Ammon's horn (tissue), 1 donor: ENCODE results near the gene COL5A1.

ENCODE experiments used
- DNase-seq: peaks from one replicate; pipeline ENCODE4 v3.0.0-alpha.2; 2016; ENCODE audit warnings: low spot score

Gene COL5A1

DNA sequence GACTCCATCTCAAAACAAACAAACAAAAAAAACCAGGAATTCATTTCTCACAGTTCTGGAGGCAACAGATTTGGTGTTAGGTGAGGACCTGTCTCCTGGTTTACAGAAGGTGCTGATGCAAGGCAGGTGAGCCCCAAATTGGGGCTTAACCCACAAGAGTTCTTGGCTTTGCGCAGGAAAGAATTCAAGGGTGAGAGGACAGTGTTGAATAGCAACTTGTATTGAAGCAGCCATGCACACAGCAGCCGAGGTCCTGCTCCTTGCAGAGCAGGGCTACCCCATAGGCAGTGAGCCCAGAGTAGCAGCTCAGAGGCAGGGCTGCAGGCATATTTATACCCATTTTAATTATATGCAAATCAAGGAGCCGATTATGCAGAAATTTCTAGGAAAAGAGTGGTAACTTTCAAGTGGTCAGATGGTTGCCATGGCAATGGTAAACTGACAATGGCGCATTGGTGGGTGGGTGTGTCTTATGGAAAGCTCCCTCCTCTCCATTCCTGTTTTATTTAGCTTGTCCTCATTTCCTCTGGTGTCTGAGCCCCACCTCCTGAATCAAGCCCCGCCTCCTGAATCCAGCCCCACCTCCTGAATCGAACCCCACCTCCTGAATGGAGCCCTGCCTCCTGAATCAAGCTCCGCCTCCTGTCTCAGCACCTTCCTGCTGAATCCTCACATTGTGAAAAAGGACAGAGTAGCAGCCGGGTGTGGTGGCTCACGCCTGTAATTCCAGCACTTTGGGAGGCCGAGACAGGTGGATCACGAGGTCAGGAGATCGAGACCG lies 34.5 kb upstream of the COL5A1 start:
- no peak for DNase-seq

DNA sequence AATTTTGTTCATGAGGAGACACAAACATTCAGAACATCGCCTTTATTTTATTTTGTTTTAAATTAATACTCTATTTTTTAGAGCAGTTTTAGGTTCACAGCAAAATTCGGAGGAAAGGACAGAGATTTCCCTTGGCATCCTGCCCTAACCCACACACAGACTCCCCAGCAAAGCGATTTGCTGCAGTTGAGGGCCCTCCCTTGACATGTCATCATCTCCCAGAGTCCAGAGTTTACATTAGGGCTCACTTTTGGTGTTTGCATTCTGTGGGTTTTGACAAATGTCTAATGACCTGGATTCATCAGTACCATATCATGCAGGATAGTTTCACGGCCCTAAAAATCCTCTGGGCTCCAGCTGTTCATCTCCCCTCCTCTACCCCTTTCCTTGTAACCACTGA lies 33.6 kb upstream of the COL5A1 start:
- no peak for DNase-seq

DNA sequence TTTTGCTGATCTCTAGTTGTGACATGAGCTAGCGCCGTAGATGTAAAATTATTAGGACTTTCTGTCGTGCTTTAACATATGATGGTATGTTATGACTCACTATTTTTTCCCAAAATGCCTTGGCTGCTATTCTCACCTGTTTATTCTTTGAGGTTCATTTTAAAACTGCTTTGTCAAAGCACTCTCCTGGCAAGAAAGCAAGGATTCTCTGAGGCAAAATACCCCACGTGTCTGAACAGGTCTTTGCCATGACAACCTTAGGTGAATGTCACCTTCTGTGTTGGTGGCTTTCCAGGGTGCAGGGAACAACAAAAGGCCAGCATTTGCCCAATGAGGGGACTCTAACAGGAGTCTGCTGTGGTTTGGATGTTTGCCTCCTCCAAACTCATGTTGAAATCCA lies 30.6 kb upstream of the COL5A1 start:
- DNase-seq: no peak

- DNase-seq: no peak
Observed at GRCh38 chr9:134612309-134612708, 29.3 kb upstream of the COL5A1 start.

DNA sequence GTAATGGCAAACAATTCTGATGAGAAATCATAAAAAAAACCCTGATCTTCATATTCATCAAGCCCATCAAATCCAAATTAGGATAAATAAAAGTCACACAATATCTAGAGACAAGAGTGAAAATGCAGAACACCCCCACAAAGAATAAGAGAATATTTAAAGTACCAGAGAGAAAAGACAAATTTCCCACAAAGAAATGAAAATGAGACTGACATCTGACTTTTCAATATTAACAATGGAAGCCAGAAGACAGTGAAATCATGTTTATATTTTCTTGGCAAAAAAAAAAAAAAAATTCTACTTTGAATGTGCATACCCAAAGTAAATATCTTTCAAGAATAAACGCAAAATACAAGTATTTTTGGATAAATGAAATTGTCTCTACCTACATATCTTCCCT lies 28.9 kb upstream of the COL5A1 start:
- no peak for DNase-seq

GRCh38 chr9:134614256-134614655 lies 27.3 kb upstream of the COL5A1 start:
- no peak for DNase-seq

DNA sequence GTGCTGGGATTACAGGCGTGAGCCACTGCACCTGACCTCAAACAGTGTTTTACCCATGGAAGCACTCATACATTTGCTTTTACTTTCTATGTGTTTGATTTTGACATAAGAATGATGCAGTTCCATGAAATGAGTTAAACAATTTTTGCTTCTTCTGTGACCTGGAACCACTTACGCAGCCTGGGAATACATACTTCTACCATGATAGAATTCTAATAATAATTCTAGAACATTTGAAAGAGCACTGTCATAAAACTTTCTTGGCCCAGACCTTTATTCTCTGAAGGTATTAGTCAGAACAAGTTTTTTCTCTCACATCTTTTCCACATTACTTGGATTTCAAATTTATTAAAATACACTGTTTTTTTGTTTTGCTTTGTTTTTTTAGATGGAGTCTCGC lies 25.3 kb upstream of the COL5A1 start:
- DNase-seq: no peak

GRCh38 chr9:134617246-134617645 lies 24.4 kb upstream of the COL5A1 start:
- DNase-seq: no peak

DNA sequence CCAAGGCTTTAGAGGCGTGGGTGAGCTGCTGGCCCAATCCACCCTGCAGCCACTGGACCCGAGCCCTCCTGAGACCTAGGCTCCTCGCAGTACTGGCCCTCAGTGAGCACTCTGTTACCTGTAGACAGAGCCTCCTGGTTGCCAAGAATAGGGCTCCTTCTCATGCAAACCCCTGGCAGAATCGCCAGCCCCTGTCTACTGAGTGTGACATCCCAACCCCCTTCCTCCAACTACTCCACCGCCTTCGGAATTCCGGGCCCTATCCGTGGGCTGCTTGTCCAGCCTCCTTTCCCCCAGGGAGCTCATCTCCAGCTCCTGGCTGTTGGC lies 23.8 kb upstream of the COL5A1 start:
- no peak for DNase-seq

- peak; percentile 43 for DNase-seq
Observed at GRCh38 chr9:134618163-134618832, 23.3 kb upstream of the COL5A1 start.

DNA sequence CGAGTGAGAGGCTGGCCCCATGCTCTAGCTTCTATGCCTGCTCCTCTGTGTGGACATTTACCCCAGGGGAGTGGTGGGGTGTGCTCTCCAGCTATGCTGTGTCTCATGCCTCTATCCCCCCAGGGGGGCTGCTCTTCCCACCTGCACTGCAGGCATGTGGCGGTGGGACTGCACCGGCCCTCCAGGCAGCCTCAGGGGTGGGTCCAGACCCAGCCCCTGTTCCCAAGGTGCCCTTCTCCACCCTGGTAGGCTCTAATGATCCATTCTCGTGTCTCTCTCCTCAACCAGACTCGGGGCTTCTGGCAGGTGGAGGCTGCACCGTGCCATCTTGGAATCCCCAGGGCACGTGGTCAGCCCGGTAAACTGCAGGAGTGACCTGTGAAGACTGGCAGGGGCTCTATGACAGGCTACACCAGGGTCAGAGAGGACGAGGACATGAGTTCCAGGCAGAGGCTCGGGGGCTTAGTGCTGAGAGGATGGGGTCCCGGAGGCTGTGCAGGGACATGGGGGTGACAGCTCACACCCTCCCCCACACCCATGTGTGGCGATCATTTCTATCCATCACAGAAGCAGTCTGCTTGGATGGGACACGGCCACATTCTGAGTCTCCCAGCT lies 22.7 kb upstream of the COL5A1 start:
- no peak for DNase-seq

DNA sequence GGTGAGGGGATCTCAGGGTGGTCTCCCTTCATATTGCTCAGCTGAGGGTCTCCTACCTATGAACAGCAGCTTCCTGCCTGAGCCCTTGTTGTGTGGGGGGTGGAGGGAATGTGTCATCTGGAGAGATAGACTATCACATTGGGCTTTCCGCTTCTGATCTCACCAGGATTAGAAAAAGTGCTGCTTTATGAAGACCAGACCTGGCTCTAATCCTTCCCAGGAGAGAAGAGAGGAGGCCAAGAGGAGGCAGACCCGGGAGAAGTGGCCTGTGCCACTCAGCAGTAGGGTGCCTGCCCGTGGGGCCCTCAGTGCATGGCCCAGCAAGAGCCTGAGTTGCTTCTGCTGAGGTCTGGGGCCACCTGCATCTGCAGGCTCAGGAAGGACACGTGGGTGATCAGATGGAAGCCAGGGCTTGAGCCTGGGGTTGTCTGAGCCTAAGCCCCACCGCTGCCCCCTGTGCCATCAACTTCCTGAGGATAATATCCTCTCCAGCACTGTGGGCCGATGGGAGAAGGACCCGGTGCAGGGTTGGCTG lies 22.1 kb upstream of the COL5A1 start:
- DNase-seq: no peak

DNA sequence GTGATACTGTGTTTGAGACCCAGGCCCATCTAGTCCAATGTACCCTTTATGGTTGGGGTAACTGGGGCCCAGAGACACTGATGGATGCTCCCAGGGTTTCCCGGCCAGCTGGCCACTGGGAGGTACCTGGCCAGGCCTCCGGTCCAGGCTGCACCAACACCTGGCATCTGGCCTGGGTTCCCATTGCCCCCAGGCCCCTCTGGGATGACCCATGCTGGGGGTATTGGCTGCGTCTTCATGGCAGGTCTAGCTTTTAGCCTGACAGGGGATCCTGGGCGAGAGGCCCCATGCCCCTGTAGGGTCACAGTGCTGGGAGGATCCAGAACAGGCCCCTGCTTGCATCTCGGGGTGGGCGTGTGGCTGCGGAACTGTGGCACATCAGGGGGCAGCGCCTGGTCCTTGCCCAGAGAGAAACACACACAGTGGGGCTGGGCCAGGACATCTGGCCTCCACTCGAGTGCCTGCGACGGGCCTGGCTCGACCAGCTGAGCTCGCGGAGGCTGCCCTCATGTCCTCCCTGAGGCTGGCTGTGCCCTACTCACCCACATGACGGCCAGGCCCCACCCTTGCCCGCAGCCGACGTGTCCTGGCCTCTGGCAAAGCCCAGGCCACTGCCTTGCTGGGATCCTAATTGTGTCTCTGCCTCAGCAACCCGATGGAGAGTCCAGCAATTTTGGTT lies 21.5 kb upstream of the COL5A1 start:
- DNase-seq: no peak

DNA sequence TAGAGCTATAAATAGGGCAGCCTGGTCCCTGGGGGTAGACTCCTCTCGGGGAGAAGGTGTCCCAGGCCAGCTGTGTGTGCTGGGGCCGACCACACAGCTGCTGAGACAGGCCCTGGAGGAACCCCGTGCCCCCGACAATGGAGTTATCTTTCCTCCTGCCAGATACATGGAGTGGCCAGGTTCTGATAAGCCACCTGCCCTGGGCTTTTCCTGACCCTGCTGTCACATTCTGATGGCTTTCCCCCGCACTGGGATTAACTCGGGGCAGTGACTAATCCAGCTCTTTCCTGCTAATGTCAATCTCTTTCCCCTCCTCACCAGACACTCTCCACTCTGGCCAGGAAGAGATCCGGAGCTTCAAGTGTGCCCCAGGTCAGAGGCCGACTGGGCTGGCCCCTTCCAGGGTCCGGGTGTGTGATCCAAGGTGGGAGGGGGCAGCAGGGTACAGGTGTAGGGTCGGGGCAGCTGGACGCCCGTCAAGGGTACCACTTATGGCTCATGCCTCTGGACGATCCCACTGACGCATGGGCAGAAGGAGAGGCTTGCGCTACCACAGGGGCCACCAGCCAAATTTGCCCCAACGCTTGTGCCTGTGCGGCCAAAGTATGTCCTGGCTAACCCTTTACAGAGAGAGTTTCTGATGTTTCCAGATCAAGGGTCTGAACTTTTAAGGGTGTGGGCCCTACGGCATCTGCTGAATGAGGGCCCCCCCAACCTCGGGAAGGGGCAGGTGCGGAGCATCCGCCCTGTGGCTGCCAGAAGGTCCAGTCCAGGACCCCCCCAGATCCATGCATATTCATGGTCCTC lies 20.6 kb upstream of the COL5A1 start:
- DNase-seq: no peak

GRCh38 chr9:134621558-134622110 lies 20.0 kb upstream of the COL5A1 start:
- no peak for DNase-seq

GRCh38 chr9:134622896-134623257 lies 18.7 kb upstream of the COL5A1 start:
- DNase-seq: no peak

DNA sequence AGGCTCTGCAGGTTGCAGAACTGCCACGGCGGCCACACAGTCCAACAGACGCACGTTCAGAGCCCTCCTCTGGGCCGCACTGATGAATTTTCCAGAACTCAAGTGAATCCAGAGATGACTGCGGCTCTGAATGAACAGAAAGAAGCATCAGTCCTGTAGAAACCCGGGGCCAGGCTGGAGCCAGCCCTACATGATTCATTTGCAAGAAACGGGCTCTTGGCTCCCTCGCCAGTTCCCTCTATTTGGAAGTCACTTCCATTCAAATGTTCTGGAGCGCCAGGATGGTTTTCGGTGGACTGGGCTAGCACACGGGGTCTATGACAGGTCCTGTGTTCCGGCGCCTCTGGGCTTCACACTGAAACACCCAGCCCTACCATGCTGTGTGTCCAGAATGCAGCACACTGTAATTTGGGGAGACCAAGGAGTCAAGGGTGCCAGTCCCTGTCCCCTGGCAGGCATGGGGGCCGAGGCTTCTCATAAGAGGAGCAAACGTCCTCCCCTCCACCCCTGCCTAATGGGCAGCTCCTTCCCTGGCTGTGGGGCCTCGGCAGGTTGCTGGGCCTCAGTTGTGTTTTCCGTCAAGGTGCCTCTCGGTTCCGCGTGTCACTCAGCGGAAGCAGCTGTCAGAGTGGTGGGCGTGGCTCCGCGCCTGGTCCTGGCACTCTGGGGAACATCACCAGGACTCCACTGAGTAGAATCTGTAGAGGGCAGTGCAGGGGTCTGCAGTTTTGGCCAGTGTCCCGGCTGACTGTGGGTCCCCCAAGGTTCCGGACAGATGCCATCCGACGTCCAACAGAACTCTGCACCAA lies 18.1 kb upstream of the COL5A1 start:
- no peak for DNase-seq

- no peak for DNase-seq
Observed at GRCh38 chr9:134624137-134624591, 17.4 kb upstream of the COL5A1 start.

- no peak for DNase-seq
Observed at GRCh38 chr9:134624621-134625181, 16.9 kb upstream of the COL5A1 start.

- DNase-seq: no peak
Observed at GRCh38 chr9:134625361-134626068, 16.1 kb upstream of the COL5A1 start.
